HG03097 (cell line): Measurements from ENCODE around the gene SAT2.
"Not testable (repeated sequence)": the region's sequence is repeated elsewhere in the genome, so short reads cannot be mapped to it uniquely, and the experiment has no call there.

Source experiments
- ATAC-seq: cut with Tn5 transposase; IDR thresholded peaks from one replicate; pipeline ENCODE4 v1.9.1; 2021; ENCODE audit not compliant: unreplicated experiment, low FRiP score

The SAT2 gene

DNA sequence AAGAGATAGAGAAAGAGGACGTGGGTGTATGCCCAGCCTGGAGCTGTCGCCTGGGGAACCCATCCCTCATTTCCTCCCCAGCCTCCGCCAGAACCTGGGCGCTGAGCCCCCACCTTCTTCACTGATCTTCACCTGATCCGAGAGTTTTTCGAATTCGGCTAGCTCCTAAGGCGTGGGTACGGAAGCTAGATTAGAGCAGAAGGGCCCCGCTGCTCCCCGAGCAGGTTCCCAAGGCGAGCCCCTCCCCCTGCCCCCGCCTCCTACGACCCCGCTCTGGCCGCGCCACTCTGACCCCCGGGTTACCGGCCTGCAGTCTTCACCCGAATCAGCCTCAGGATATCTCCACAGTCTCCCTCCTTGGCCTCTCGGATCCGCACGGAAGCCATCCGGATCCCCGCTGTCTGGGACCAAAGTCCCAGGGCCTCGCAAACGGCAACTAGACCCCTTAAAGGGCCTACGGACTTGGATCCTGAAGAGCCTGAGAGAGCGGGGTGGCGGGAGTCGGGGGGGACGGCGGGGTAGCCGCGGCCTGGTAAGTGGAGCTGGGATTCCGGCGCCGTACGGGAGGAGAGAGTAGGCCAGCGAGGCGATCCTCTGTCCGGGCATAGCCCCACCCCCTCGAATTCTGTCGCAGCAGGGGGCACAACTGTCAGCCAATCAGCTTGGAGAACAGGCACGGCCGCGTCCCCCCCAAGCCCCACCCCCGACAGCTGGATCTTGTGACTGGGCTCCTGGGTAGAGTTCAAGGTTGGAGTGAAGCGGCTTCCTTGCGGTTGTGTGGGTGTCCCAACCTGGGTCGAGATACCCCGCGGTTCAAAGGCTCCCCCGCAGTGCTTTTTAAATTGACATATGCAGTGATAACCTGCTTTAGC is at the start of gene SAT2:
TSS of gene SAT2 (minus strand) at position 572 of the 872 bp plus-strand sequence. CDS start at position 386, 186 bp downstream.
- ATAC-seq = peak; percentile 76

- no peak for ATAC-seq
Measured at GRCh38 chr17:7676533-7676932, 48.9 kb upstream of the SAT2 start.

DNA sequence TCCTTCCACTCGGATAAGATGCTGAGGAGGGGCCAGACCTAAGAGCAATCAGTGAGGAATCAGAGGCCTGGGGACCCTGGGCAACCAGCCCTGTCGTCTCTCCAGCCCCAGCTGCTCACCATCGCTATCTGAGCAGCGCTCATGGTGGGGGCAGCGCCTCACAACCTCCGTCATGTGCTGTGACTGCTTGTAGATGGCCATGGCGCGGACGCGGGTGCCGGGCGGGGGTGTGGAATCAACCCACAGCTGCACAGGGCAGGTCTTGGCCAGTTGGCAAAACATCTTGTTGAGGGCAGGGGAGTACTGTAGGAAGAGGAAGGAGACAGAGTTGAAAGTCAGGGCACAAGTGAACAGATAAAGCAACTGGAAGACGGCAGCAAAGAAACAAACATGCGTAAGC is 47.3 kb upstream of the SAT2 start:
- ATAC-seq = no peak

DNA sequence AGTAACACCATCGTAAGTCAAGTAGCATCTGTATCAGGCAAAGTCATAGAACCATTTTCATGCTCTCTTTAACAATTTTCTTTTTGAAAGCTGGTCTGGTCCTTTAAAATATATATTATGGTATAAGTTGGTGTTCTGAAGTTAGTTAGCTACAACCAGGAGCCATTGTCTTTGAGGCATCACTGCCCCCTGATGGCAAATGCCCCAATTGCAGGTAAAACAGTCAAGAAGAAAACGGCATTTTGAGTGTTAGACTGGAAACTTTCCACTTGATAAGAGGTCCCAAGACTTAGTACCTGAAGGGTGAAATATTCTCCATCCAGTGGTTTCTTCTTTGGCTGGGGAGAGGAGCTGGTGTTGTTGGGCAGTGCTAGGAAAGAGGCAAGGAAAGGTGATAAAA is 45.6 kb upstream of the SAT2 start:
- no peak for ATAC-seq

DNA sequence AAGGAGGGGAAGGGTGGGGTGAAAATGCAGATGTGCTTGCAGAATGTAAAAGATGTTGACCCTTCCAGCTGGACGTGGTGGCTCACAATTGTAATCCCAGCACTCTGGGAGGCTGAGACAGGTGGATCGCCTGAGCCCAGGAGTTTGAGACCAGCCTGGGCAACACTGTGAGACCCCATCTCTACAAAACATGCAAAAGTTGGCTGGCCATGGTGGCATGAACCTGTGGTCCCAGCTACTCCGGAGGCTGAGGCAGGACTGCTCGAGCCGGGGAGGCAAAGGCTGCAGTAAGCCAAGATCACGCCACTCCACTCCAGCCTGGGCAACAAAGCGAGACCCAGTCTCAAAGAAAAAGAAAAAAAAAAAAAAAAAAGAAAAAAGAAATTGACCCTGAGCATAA is 40.9 kb upstream of the SAT2 start:
- no peak for ATAC-seq

- no peak for ATAC-seq
Measured at GRCh38 chr17:7667656-7668406, 40.2 kb upstream of the SAT2 start.

DNA sequence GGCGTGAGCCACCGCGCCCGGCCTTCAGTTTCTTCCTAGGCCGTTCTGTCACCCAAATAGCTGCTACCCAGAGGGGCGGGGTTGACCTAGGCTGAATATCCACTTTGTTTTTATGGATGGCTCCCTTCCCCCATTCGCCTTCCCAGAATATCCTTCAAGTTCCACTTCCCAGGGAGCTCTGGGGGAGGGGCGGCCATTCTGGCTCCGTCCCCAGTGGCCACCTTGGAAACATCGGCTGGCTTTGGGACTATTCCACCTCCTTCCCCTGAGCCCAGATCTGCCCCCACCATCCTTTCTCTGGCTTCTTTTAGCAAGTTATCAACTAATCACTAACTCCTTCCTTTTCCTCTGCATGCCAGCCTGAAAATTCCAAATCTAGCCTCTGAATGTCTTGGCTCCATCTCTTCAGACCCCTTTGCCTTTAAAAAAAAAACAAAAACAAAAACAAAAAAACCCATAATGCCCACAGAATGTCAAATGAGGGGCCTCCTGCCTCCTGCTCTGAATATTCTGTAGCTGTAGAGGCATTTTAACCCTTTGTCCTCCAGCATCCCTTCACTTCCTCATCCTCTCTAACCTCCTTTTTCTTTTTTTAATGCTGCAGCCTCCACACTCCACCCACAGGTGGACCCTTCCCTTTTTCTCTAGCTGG is 29.5 kb upstream of the SAT2 start:
- no peak for ATAC-seq

GRCh38 chr17:7655541-7655840 is 27.9 kb upstream of the SAT2 start:
- no peak for ATAC-seq

DNA sequence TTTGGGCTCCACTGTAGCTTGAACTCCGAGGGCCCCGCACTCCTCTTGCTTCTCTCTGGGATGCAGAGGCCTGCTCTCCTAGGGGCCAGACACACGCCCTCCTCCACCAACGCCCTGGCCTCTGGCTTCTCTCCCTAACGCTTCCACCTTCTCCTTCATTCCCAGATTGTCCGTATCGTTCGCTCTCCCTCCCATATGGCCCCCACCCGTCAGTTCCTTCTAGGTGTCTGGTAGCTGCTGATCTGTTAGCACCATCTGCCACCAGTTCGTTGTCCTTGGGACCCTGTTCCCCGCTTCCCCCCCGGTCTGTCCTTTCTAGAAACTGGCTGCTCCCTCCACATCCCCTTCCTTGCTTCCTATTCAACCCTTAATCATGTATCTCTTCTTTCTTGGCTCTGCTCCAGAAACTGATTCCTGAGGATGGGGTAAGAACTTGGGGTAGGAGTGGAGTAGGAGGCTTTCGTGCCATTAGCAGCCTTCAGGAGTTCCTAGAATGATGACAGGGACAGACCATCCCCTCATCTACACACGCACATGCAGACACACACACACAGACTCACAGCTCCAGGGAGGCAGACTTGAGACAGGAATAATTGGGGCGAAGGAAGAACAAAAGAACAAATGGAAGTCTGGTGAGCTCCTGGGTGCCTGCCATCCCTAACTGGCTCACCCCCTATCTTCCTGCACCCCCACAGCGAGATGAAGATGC is 27.4 kb upstream of the SAT2 start:
- ATAC-seq = no peak

DNA sequence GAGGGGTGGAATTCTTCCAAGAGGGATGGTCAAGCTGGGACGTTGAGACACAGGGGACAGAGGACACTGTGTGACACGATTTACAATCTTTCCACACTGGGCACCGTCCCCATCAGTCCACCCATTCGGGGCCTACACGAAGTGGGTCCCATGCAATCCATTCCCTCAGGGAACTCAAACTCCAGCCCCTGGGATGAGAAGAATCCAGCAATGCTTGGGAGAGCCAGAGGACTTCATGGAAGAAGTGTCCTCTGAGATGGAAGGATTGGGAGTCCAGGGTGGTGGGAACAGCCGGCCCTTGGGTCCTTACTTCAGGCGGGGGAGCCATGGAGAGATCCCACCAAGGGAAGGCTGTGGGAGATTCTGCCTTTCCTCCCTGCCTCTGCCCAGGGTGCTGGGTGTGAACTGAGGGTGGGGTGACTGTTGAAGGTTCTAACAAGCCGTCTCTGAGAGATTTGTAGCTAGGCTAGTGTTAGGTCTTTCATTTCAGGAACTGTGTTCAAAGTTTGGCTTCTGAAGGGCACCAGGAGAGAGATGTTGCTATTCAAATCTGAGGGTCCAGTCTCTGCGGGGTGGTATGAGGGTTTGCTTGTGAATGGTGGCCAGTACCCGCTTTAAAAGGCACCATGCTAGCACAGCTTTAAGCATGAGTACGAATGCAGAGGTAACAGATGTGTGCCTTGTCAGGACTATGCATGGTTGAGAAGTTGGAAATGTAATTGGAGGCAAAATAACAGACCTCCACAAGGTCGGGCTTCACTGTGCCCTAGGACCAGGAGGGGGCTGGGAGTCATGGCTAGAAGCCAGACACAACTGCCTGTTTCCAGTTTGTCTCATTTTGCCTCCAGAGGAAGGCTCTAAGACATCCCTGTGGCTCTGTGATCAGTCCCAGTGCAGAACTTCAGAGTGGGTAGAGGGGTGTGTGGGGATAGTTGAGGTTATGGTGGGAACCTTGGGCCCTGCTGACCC is 25.1 kb upstream of the SAT2 start:
- no peak for ATAC-seq

DNA sequence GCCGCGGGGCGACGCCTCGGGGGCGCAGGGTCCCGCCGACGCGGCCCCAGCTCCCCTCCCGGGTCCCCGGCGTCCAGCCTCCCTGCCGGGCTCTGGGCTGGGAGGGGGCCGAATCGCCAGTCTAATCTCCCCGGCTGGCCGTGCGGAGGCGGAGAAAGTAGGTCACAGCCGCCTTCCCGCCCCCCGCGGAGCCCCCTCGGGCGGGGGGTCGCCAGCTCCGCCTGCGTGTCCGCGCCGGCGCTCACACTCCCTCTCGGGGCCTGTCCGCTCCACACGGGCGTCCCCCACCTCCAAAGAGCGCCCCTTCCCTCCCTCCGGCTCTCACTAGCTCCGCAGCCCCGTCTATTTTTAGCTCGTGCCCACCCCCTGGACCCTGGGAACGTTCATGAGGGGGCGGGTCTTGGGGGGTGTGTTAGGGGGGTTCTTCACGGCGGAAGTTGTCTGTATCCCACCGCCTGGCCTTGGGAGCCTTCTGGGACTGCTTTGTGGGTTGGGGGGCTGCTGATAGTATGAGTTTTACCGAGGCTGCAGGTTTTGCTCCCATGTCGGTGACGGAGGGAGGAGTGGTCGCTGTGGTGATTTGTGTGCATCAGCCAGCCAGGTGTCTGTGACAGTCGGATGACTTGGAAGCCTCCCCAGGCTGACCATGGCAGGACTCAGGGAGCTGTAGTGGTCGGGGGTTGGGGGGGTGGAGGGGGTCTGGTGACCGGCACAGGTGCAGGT is 24.2 kb upstream of the SAT2 start:
- no peak for ATAC-seq

DNA sequence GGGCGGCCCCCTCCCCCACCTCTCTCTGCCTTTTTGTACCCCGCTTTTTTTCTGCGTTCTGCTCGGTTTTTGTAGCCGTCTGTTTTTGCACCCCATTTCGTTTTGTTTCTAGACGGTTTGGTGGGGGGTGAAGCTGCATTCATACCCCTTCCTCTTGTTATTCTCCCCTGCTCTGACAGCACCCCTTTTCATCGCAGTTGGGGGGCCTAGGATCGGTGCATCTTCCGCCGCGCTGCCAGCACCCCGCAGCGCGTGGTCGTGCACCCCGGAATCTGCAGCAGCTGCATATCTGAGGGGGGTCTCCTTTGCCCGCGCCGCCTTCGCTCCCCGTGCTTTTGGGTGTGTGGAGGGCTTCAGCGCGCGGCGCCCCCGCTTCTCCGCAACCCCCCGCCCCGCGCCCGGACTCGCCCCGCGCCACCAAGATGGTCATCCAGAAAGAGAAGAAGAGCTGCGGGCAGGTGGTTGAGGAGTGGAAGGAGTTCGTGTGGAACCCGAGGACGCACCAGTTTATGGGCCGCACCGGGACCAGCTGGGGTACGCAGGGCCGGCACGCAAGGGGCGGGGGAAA is 23.6 kb upstream of the SAT2 start:
- ATAC-seq = no peak

DNA sequence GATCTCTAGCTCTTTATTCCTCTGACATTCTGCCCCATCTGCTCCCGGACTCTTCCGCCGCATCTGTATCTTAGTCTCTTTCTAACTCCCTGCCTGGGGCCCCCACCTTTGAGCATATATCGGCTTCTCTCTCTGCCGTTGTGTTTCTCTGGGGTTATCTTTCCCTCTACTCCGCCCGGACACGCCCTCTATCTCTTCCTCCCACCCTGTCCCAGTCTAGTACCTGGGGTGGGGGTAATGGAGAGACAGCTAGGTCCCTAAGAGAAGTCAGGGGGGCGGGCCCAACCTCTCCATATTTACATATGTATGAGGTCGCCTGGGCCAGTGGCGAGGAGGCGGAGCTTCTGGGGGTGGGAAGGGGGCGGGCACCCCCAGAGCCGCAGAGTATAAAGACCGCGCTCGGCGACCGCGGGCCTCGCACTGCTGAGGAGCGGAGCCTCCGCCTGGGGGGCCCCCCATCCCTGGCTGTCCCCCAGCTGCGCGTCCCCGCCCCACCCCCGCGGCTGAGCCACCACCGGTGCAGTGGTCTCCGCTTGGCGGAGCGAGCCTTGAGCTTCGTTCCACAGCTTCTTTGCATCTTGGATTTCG is 23.0 kb upstream of the SAT2 start, which contains the start of gene ATP1B2:
TSS of gene ATP1B2 (plus strand) at position 418 of the 588 bp plus-strand sequence. CDS start 593 bp downstream, outside the sequence.
- no peak for ATAC-seq

DNA sequence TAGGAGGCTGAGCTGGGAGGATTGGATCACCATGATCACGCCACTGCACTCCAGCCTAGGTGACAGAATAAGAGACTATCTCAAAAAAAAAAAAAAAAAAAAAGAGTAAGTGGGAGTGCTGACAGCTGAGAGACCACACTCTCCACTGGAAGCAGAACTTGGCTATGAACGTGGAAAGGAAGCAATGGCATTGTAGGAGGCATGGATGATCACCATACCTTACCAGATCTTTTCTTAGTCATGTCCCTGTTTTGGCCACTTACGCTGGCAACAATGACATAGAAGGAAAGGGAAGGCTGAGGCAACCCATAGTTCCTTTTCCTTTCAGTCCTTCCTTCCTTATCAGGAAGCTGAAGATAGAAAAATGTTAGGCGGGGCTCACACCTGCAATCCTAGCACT is 19.4 kb upstream of the SAT2 start:
- no peak for ATAC-seq

- ATAC-seq = no peak
Measured at GRCh38 chr17:7646457-7646856, 18.8 kb upstream of the SAT2 start.

DNA sequence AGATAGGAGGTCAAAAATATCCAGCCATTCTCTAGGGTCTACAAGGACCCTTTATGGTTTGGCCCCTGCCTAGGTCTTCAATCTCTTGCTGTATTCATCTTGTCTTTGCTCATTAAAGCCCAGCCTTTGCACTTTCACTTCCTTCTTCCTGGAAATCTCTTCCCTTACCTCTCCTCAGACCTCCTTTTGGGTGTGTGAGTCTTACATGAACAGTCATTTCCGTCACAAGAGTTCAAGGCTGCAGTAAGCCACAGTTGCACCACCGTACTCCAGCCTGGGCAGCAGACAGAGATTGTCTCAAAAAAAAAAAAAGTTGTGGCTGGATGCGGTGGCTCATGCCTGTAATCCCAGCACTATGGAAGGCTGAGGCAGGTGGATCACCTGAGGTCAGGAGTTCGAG is 17.2 kb upstream of the SAT2 start:
- ATAC-seq = no peak

- ATAC-seq = not testable (repeated sequence)
Measured at GRCh38 chr17:7641635-7642034, 14.0 kb upstream of the SAT2 start.

- ATAC-seq = no peak
Measured at GRCh38 chr17:7640783-7641182, 13.2 kb upstream of the SAT2 start.
